Measurements from ENCODE around the gene PMPCA. TPM values are rescaled to one million over a fixed set of nuclear protein-coding genes. Genes with fewer than 3 reads are reported as not detected.

Gene PMPCA
- total RNA-seq, 6 experiments from 2014 or later = 49.6 to 64.9 (median 52.8) TPM

DNA sequence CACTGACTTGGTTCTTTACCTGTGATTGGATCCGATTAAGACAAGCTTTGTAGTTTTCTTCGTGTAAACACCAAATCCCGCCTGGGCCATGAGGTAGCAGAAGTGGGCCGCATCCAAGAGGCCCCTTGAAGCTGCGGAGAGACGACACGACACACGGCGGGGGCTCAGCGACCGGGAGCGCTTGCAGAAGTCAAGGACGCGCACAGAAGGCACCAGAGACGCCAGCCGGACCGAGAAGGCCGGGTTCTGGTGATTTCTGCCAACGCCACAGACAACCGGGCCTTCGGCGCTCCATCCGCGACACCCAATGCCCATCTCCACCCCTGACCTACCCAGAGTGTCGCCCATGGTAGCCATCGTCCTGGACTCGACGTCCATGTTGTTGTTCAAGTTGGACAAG is 49.0 kb downstream of the PMPCA start:
- no peak for ATAC-seq
- H3K27me3 ChIP-seq = no peaks in the 10 kb centered on the region
- WGBS (ENCODE audit: insufficient coverage, low coverage, low lambda C conversion rate, missing lambda C conversion rate) = 93% methylated on average over 7 of the region's 28 CpGs
- no peaks in the 10 kb centered on the region for H3K4me1 ChIP-seq
- H3K4me3 ChIP-seq = no peak overlapping the region
- no peak for DNase-seq
- intact Hi-C loops (cut with DNase I) = no loop called here
- no peak overlapping the region for H3K27ac ChIP-seq
- H3K9me3 ChIP-seq = no peaks in the 10 kb centered on the region
- H3K36me3 ChIP-seq = peaks cover 36 to 99% (median 73%) of the 10 kb centered on the region in 4 donors
- TF ChIP-seq, protein P1, sequence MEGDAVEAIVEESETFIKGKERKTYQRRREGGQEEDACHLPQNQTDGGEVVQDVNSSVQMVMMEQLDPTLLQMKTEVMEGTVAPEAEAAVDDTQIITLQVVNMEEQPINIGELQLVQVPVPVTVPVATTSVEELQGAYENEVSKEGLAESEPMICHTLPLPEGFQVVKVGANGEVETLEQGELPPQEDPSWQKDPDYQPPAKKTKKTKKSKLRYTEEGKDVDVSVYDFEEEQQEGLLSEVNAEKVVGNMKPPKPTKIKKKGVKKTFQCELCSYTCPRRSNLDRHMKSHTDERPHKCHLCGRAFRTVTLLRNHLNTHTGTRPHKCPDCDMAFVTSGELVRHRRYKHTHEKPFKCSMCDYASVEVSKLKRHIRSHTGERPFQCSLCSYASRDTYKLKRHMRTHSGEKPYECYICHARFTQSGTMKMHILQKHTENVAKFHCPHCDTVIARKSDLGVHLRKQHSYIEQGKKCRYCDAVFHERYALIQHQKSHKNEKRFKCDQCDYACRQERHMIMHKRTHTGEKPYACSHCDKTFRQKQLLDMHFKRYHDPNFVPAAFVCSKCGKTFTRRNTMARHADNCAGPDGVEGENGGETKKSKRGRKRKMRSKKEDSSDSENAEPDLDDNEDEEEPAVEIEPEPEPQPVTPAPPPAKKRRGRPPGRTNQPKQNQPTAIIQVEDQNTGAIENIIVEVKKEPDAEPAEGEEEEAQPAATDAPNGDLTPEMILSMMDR (IDR thresholded peaks at IDR 0.05) = no peak
- no peak for TF ChIP-seq POLR2A (IDR thresholded peaks at IDR 0.05)

DNA sequence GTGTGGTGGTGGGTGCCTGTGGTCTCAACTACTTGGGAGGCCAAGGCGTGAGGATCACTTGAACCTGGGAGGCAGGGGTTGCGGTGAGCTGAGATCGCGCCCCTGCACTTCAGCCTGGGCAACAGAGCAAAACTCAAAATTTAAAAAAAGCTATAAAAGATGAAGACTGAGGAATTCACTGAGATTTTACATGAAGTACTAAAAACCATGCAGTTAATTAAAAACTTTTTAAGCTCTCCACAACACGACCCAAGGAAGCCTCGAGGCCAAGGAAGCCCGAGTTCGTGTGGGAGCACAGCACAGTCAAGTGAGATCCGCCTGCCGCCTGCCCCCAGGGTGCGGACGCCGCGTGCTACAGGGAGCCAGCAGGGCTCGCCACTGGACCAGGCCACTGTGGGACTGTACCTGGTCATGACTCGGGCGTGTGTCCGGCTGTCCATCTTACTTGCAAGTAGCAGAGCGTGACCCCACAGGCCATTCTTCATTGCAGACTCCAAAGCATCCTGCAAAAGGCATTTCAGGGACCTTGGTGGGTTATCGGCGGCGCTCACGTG is 50.4 kb downstream of the PMPCA start:
- 94% methylated on average over 19 of the region's 23 CpGs for WGBS (ENCODE audit: insufficient coverage, low coverage, low lambda C conversion rate, missing lambda C conversion rate)
- H3K4me3 ChIP-seq = no peak overlapping the region
- DNase-seq (no peak), ATAC-seq (no peak)
- H3K27ac ChIP-seq = no peak overlapping the region
- intact Hi-C loops (cut with DNase I) = no loop called here
- no peaks in the 10 kb centered on the region for H3K27me3 ChIP-seq
- H3K9me3 ChIP-seq = no peaks in the 10 kb centered on the region
- H3K4me1 ChIP-seq = no peaks in the 10 kb centered on the region
- TF ChIP-seq, protein P1 (IDR thresholded peaks at IDR 0.05) = no peak
- H3K36me3 ChIP-seq = peaks cover 30 to 100% (median 71%) of the 10 kb centered on the region in 4 donors

DNA sequence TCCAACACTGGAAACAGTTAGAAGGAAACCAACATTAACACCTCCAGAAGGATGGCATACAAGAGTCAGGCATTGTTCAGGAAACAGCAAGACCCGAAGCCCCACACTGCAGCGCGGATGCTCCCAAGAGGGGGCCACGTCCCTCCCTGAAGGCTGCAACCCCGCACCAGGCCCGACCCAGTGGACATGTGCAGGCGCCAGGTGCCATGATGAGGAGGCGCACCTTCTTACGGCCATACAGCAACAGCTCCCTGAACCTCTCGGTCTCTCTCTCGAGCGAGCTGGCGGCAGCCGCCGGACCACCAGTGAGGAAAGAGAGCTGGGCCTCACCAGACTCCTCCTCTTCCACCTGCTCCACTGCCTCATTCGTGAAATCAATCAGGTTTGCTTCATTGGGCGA is 52.2 kb downstream of the PMPCA start:
- no peaks in the 10 kb centered on the region for H3K9me3 ChIP-seq
- H3K27me3 ChIP-seq = no peaks in the 10 kb centered on the region
- no peak for ATAC-seq
- no peaks in the 10 kb centered on the region for H3K4me1 ChIP-seq
- peaks cover 30 to 100% (median 73%) of the 10 kb centered on the region in 4 donors for H3K36me3 ChIP-seq
- TF ChIP-seq, protein P1 (IDR thresholded peaks at IDR 0.05) = no peak
- TF ChIP-seq POLR2A (IDR thresholded peaks at IDR 0.05) = no peak
- no peak for DNase-seq
- intact Hi-C loops (cut with DNase I) = no loop called here
- no peak overlapping the region for H3K27ac ChIP-seq
- H3K4me3 ChIP-seq = no peak overlapping the region
- WGBS (ENCODE audit: insufficient coverage, low coverage, low lambda C conversion rate, missing lambda C conversion rate) = 73% methylated on average over 2 of the region's 17 CpGs

DNA sequence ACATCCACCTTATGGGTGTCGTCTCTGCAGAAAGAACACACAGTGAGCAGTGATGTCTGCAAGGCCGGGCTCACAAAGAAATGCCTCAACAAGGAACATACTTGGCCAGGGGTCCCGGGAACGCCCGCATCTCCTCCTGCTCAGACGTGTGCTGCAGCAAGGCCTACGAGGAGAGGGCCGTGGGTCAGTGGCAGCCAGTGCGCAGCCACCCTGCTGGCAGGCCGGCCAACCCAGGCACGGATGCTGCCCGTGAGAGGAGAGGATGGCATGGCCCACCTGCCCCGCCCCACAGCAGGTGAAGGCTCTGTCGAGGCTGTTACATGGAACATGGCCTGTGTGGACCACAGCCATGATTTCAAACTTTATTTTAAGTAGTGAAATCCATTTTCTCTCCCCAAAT is 53.1 kb downstream of the PMPCA start:
- intact Hi-C loops (cut with DNase I) = no loop called here
- Histone ChIP-seq H3K4me1 (no peaks in the 10 kb centered on the region), H3K9me3 (no peaks in the 10 kb centered on the region), H3K27me3 (no peaks in the 10 kb centered on the region), H3K4me3 (no peak overlapping the region), H3K36me3 (peaks cover 30 to 100% (median 77%) of the 10 kb centered on the region in 4 donors), H3K27ac (no peak overlapping the region)
- DNase-seq (no peak), ATAC-seq (no peak)
- no peak for TF ChIP-seq POLR2A (IDR thresholded peaks at IDR 0.05)
- TF ChIP-seq, protein P1 (IDR thresholded peaks at IDR 0.05) = no peak
- WGBS (ENCODE audit: insufficient coverage, low coverage, low lambda C conversion rate, missing lambda C conversion rate) = 92% methylated on average over 14 of the region's 14 CpGs

DNA sequence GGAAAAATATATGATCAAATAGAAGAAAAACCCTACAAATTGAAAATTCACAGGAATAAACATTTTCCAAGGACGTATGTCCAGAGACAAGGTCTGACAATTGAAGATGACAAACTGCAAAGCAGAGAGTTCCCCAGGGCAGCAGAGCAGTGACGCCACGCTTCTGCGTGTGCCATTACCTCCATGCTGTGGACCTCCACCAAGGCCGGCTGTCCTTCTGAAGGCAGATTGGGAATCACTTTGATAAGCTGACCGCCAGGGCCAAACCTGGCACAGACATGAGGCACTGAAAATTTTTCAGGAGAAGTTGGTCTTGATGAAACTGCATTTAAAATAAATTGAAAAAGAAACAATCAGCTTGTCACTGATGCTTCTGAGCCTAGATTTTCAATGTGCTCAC is 53.8 kb downstream of the PMPCA start:
- intact Hi-C loops (cut with DNase I) = no loop called here
- no peaks in the 10 kb centered on the region for H3K9me3 ChIP-seq
- no peaks in the 10 kb centered on the region for H3K27me3 ChIP-seq
- no peaks in the 10 kb centered on the region for H3K4me1 ChIP-seq
- DNase-seq (no peak), ATAC-seq (no peak)
- peaks cover 27 to 99% (median 78%) of the 10 kb centered on the region in 4 donors for H3K36me3 ChIP-seq
- no peak overlapping the region for H3K4me3 ChIP-seq
- 86% methylated on average over 5 of the region's 6 CpGs for WGBS (ENCODE audit: insufficient coverage, low coverage, low lambda C conversion rate, missing lambda C conversion rate)
- no peak overlapping the region for H3K27ac ChIP-seq
- TF ChIP-seq, protein P1 (IDR thresholded peaks at IDR 0.05) = no peak
- TF ChIP-seq POLR2A (IDR thresholded peaks at IDR 0.05) = no peak
